Stimulated activated CD4-positive, alpha-beta T cell treated with anti-CD3 and anti-CD28 coated beads, Interleukin-4, amount 100 ng/mL, for 48 hours (primary cell): ENCODE data around the gene CERS6.
"Not testable (repeated sequence)": the region's sequence is repeated elsewhere in the genome, so short reads cannot be mapped to it uniquely, and the experiment has no call there.

ENCODE experiments used
- DNase-seq, 2 donors: peaks; one replicate each; pipeline ENCODE4 v3.0.0-alpha.2; 2020; ENCODE audit warnings: low read depth in 2 of 2

Gene CERS6

DNA sequence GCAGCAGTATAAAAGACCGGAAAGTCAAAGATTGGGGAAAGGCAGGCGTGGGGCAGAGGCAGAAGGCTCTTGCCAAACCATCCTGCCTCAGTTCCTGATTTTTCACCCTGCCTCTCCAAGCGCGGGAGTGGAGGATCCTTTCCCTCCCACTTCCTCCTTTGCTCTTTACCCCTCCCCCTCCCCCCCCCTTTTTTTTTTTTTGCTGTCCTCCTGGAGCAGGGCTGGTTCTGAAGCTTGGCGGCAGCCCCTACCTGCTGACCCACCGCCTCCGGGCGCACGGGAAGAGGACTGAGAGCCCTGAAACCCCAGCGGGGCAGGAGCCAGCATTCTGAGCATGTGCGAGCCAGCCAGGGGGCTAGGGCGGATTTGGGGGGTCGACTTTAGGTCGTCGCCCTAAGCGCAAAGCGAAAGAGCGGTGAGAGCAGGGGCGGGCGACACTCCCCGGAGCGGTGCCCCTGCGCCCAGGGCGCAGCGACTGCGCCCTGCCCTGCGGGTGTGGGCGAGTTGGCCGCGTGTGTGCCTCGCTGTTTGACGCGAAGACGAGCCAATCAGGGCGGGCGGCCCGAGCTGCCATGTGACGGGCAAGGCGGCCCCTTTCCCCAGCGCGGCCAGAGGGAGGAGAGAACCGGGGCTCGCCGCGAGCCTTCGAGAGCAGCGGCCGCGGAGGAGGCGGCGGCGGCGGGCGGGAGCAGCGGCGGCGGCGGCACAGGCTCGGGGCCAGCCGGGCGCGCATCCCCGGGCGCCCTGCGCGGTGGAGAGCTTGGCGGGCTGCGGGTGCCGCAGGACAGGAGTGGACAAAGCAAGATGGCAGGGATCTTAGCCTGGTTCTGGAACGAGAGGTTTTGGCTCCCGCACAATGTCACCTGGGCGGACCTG is at the start of gene CERS6:
Gene CERS6, plus strand, starts transcription at position 628 of the 876 bp plus-strand sequence. Its CDS starts 177 bp downstream, at position 805.
- peak; percentile 83 to 84 for DNase-seq

GRCh38 chr2:168412301-168412700 is 43.8 kb upstream of the CERS6 start:
- DNase-seq = not testable (repeated sequence)

DNA sequence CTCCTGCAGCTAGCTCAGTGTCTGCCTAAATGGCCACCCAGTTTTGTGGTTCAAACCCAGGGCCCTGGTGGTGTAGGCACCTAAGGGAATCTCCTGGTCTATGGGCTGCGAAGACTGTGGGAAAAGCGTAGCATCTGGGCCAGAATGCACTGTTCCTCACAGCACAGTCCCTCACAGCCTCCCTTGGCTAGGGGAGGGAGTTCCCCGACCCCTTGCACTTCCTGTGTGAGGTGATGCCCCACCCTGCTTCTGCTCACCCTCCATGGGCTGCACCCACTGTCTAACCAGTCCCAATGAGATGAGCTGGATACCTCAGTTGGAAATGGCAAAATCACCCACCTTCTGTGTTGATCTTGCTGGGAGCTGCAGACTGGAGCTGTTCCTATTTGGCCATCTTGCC is 43.0 kb upstream of the CERS6 start:
- not testable (repeated sequence) for DNase-seq

- DNase-seq = no peak
These were observed 39.5 kb upstream of the CERS6 start for GRCh38 chr2:168416555-168416954.

GRCh38 chr2:168422584-168422983 is 33.5 kb upstream of the CERS6 start:
- DNase-seq = no peak

- no peak for DNase-seq
These were observed 31.7 kb upstream of the CERS6 start for GRCh38 chr2:168424112-168424951.

GRCh38 chr2:168424971-168425370 is 31.1 kb upstream of the CERS6 start:
- no peak for DNase-seq

DNA sequence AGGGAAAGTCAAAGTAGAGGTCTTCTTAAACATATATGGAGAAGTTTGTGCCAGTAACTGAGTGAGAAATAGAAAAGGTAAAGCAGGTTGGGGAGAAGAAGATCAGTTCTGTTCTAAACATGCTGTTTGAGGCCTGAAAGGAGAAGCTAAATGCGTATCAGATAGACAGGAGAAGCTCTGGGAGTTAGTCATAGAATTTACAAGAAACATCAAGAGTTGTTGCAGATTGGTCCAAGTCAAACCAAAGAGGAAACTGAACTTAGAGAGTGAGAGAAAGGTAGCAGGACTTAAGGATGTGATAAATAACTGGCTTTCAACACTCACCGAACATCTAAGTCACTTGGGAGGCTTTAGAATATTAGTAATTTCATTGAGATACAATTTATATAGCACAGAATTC is 29.2 kb upstream of the CERS6 start:
- DNase-seq = no peak

DNA sequence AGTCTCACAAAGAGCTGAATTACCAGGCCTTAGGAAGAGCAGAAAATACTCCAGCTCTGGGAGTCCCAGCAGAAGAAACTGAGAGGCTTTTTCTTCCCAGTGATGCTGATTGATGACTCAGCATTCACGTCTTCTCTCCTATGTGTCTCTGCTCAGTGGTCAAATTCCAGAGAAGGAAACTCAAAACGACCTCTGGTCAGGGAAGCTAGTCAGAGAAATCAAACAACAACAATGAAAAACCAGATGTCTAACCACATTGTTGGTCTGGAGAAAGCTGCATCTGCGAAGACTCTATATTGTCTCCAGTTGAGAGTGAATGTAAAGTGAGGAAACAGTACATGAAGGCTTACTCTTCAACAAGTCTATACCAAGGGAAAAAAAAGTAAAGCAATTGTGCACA is 28.6 kb upstream of the CERS6 start:
- no peak for DNase-seq

DNA sequence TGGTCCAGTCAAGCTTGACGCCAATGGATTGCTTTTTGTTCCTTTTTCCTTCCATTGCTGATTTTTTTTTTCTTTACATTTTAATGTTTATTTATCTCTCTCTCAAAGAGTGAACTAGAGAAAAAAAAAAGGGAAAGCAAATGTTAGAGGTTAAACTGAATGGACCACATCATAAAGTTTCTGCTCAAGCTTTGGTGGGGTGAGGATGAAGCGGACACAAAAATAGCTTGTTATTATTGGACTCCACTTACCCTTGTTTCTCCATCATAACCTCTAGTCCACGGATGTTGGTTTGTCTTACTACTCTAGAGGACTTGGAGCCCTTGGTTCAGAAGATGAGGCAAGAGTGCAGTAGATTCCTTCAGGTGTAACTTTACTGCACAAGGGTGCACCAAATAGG is 27.6 kb upstream of the CERS6 start:
- no peak for DNase-seq

DNA sequence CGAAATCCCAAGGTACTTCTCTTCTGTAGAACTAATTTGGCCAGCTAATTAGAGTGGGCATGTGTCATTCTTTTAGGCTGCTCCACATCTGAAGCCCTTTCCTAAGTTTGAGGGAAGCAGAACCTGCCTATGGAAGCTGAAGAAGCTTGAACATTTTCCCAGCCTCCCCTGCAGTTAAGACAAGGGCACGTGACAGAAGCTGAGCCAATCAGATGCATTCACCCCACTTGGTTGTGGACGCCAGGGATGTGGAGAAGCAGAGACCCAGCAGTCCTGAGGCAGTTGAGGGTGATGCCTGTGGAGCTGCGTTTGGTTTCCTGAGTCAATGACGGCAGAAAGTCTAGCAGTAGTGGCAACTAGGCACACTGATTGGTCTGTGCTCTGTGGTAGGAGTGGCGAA is 26.1 kb upstream of the CERS6 start:
- DNase-seq = no peak

DNA sequence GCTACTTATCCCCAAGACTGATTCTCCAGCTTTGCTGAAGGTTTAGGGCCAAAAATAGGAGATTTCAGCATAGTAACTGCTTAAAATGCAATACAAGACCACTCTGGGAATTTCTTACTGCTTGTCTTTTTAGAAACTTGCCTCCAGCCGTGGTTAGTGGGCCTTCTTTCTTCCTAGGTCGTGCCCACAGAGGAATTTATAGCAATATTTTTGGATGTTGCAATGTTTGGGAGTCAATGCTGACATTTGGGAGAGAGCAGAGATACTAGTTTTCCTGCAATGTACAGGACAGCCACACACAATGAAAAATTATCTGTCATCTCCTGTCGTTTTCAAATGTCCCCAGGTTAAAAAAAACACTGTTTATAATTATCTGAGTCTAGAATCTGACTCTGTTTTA is 25.6 kb upstream of the CERS6 start:
- no peak for DNase-seq

DNA sequence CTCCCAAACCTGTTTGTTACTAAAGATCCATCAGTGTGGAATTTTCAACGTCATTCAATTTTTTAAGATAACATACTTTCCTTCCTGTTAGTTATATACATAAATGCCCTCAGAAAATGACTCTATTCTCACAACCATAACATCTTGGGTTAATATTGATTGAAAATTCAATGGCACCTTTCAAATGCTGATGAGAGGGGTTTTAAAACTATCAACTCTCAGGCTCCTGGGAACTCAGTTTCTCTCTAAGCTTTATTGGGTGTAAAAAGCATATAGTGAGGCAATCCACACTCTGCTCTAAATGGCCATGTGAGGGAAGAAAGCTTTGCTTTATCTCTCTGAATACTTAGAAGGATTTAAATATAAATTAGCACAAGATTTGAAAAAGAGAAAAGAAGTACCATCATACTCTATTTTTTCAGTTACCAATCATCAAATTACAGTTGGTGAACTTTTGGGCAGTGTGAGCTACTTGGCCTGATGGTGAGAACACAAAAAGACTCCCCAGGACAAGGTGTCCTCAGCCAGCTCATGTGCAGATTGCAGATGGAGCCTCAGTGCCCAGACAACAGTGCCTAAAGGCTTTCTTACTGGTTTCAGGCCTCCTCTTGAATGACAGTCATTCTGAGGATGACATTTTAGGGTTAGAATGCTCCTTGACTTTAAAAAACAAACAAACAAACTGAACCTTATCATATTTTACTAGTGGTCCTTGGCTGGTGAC is 24.6 kb upstream of the CERS6 start:
- no peak for DNase-seq

GRCh38 chr2:168432100-168432499 is 24.0 kb upstream of the CERS6 start:
- DNase-seq = no peak

DNA sequence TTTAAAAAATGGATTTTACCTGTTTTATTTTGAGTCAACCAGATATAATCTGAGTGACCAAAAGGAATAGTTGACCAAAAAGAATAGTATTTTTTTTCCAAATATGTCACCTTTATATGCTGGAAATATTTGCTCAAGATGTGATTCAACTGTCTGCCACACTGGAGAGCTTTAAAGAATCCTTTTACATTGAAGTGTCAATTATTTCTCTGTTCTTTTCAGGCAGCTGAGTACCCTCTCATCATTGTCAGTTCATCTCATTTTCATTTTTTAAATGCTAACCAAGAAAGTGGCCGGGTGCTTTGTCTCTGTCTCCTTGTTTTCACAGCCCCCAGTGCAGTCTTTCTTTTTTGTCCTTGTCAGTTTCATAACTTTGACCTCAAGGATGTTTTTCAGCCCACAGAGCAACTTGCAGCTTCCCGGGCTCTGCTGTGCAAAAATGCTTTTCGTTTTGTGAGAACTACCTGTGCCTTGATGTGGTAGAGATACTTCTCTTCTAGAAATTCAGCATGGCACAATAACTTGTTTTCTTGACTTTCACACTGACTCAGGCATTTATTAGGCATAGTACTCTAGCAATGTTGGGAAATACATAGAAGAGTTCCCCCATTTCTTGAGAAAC is 23.4 kb upstream of the CERS6 start:
- no peak for DNase-seq

GRCh38 chr2:168433527-168433926 is 22.5 kb upstream of the CERS6 start:
- DNase-seq = no peak

GRCh38 chr2:168434146-168434545 is 21.9 kb upstream of the CERS6 start:
- no peak for DNase-seq

DNA sequence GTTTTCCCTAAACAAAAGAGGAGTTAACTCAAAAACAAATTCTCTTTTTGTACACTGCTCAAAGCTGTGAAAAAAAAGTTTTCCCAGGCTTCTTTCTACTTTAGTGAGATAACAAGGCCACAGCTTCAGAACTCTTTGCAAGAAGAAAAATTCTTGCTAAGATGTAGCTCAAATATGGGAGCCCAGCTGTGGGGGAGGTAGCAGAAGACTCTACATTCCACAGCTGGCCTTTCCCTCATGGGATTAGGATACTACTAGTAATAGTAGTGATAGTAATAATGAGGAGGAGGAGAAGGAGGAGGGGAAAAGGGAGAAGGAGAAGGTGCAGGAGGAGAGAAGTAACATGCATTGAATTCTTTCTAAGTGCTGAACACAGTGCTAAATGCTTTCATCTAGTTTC is 19.2 kb upstream of the CERS6 start:
- DNase-seq = no peak

DNA sequence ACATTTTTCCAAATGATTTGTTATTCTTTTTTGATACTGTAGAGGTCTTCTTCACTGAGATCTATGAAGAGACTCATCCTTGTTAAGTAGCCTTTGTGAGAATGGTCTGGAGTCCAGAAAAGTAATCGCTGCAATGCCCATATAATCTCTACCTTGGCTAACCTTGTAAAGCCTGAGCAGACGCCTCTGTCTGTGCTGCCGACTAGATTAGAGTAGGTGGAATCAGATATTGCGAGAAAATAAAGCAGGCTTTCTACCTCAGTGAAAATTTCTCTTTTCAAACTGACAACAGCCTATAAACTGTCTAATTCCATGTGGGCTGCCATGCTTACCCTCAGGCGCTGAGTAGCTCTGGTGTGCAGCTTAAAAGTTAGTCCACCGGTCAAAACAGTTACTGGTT is 17.5 kb upstream of the CERS6 start:
- no peak for DNase-seq

DNA sequence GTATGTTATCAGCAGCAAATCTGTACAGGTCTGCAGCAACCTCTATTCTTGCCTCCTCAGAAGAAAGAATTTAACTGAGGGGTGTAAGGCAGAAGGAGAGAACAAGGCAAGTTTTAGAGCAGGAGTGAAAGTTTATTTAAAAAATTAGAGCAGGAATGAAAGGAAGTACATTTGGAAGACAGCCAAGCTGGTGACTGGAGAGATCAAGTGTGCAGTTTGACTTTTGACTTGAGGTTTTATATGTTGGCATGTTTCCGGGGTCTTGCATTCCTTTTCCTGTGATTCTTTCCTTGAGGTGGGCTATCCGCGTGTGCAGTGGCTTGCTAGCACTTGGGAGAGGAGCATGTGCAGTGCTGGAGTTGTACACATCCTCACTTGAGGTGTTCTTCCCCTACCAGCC is 16.5 kb upstream of the CERS6 start:
- DNase-seq = no peak

DNA sequence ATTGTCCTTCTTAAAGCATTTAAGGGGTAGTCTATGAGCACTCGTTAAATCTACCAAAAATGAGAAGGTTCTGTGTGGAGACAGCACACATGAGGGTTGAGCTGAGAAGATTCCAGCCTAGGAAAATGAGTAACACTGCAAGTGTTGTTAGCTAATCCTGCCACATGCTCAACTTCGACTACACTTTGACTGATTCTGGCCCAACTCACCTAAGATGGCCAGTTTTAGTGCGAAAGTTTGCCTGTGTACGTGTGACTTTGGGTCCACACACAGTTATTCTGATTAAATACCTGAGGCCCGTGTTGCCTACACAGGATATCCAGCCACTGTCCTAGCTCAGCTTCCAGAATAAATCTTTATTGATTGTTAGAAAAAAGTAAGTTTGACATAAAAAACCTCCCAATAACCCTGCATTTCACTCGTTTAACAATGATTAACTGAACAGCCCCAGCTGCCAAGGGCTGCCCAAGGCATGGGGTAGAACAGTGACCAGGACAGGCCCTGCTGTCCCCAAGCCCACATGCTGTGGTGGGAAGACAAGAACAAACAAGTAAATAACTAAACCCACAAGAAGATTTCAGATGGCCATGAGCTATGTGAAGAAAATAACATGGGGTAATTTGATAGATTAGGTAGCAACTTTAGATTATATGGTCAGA is 14.7 kb upstream of the CERS6 start:
- no peak for DNase-seq
